GM12891 (cell line): ENCODE results near the gene KRT78.
"Not testable (repeated sequence)": the region's sequence is repeated elsewhere in the genome, so short reads cannot be mapped to it uniquely, and the experiment has no call there.

Source experiments
- POLR2A ChIP-seq: IDR thresholded peaks from 2 replicates; pipeline ENCODE4 v1.6.1; 2011; ENCODE audit warnings: low read depth, low read length, control low read depth
- POLR2AphosphoS5 ChIP-seq: IDR thresholded peaks from 2 replicates; pipeline ENCODE4 v1.6.1; 2011; ENCODE audit warnings: low read depth, low read length, control low read depth
- POU2F2 ChIP-seq: IDR thresholded peaks from 2 replicates; pipeline ENCODE4 v1.6.1; 2011; ENCODE audit warnings: low read depth, mild to moderate bottlenecking, control low read depth, low read length, moderate library complexity
- SPI1 ChIP-seq: IDR thresholded peaks from 2 replicates; pipeline ENCODE4 v1.6.1; 2011; ENCODE audit warnings: low read depth, low read length, control low read depth
- TAF1 ChIP-seq: IDR thresholded peaks from 2 replicates; pipeline ENCODE4 v1.6.1; 2011; ENCODE audit warnings: low read depth, low read length, control low read depth

DNA sequence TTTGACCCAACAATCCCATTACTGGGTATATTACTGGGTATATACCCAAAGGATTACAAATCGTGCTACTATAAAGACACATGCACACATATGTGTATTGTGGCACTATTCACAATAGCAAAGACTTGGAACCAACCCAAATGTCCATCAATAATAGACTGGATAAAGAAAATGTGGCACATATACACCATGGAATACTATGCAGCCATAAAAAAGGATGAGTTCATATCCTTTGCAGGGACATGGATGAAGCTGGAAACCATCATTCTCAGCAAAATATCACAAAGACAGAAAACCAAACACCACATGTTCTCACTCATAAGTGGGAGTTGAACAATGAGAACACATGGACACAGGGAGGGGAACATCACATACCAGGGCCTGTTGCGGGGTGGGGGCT is 7.3 kb upstream of the KRT78 start:
- TF ChIP-seq TAF1, POLR2AphosphoS5, POLR2A, SPI1, POU2F2: not testable (repeated sequence)
